GM23248 (cell line): ENCODE measurements around the gene NSD2.

Experiments used
- EZH2 ChIP-seq: fragments of 200-600 bp; sonication (generic); IDR thresholded peaks from 2 replicates; pipeline ENCODE4 v1.6.1; 2018; ENCODE audit warnings: antibody characterized with exemption, mild to moderate bottlenecking; ENCODE audit not compliant: insufficient read depth, poor library complexity, severe bottlenecking
- EZH2phosphoT487 ChIP-seq: fragments of 200-600 bp; sonication (generic); IDR thresholded peaks from 2 replicates; pipeline ENCODE4 v1.6.1; 2018; ENCODE audit warnings: antibody characterized with exemption, moderate library complexity, mild to moderate bottlenecking, low read depth; ENCODE audit not compliant: insufficient read depth

GRCh38 chr4:1834047-1834775, 37.0 kb upstream of the NSD2 start:
- no peak for TF ChIP-seq EZH2
- no peak for TF ChIP-seq EZH2phosphoT487
